Endothelial cell of umbilical vein (primary cell): ENCODE measurements around the gene TBC1D17. TPM values are rescaled to one million over a fixed set of nuclear protein-coding genes. Genes with fewer than 3 reads are reported as not detected.

Source experiments
- BruUV-seq: library from RNA; stranded (reverse); fragments of 400-500 nt; replicated peaks from 2 replicates; lab custom pipeline; 2021; lab: Mats Ljungman, UMichigan
- CTCF ChIA-PET: fragments of 300-600, 350-600 bp; sonication (Branson Sonifier 250); formaldehyde crosslinking; loops from one replicate; lab custom pipeline; 2021; ENCODE audit warnings: antibody characterized with exemption, inconsistent platforms; lab: Charles Lee
- POLR2A ChIA-PET: fragments of 300-600, 350-600 bp; sonication (Branson Sonifier 250); formaldehyde crosslinking; loops from one replicate; lab custom pipeline; 2021; ENCODE audit warnings: antibody characterized with exemption, inconsistent platforms; lab: Charles Lee
- DNase-seq: peaks from one replicate; pipeline ENCODE4 v3.0.0-alpha.2; 2011; ENCODE audit warnings: low read depth, low spot score
- FAIRE-seq: peaks from 2 replicates; lab custom pipeline; 2011; peaks lifted over from hg19 to GRCh38; lab: Jason Lieb, UNC
- H2AFZ ChIP-seq: 2 replicates; pipeline ENCODE4 v1.6.0; 2012; ENCODE audit warnings: low read depth, low read length, control low read depth, inconsistent platforms
- H3K27ac ChIP-seq: 2 replicates; pipeline ENCODE4 v1.5.1; 2011; ENCODE audit warnings: low read depth, mild to moderate bottlenecking, control low read depth, low read length, moderate library complexity; ENCODE audit not compliant: insufficient read depth
- H3K27me3 ChIP-seq, 2 experiments: 2 replicates each; pipeline versions ENCODE4 v1.6.0 to v1.6.1; 2011; ENCODE audit warnings: low read length in 2 of 2, mixed read lengths in 1 of 2; ENCODE audit not compliant: control insufficient read depth in 2 of 2, insufficient read depth in 2 of 2
- H3K36me3 ChIP-seq, 2 experiments: 2 replicates in 1 of 2; 3 replicates in 1 of 2; pipeline ENCODE4 v1.5.1; 2011; ENCODE audit warnings: low read length in 2 of 2, mild to moderate bottlenecking in 1 of 2, moderate library complexity in 1 of 2; ENCODE audit not compliant: control insufficient read depth in 2 of 2, insufficient read depth in 2 of 2; ENCODE audit errors: extremely low read depth in 1 of 2
- H3K4me1 ChIP-seq: 3 replicates; pipeline ENCODE4 v1.5.1; 2011; ENCODE audit warnings: mild to moderate bottlenecking, low read length; ENCODE audit not compliant: control insufficient read depth, insufficient read depth; ENCODE audit errors: extremely low read depth
- H3K4me2 ChIP-seq: 2 replicates; pipeline ENCODE4 v1.6.1; 2011; ENCODE audit warnings: low read length, control low read depth, mixed read lengths; ENCODE audit not compliant: insufficient read depth
- H3K4me3 ChIP-seq, 3 experiments: fragments of 200-600 bp in 1 of 3; sonication (generic), shearing (Covaris generic) in 1 of 3; replicated peaks in 1 of 3; 2 replicates each; pipeline ENCODE4 v1.5.1; 2011 to 2016; ENCODE audit warnings: control low read depth in 3 of 3, low read length in 3 of 3, mild to moderate bottlenecking in 2 of 3, inconsistent platforms in 1 of 3, low read depth in 1 of 3, moderate library complexity in 1 of 3; ENCODE audit not compliant: insufficient read depth in 1 of 3
- H3K79me2 ChIP-seq: 2 replicates; pipeline ENCODE4 v1.6.0; 2012; ENCODE audit warnings: low read length, inconsistent platforms; ENCODE audit not compliant: control insufficient read depth, insufficient read depth
- H3K9ac ChIP-seq: replicated peaks from 2 replicates; pipeline ENCODE3; 2011; ENCODE audit warnings: low read length, control low read depth; ENCODE audit not compliant: insufficient read depth; ENCODE audit errors: extremely low read depth
- H3K9me1 ChIP-seq: replicated peaks from 3 replicates; pipeline ENCODE4 v1.6.0; 2011; ENCODE audit warnings: mild to moderate bottlenecking, low read length; ENCODE audit not compliant: control insufficient read depth, insufficient read depth; ENCODE audit errors: extremely low read depth
- H3K9me3 ChIP-seq: replicated peaks from 2 replicates; pipeline ENCODE4 v1.5.1; 2012; ENCODE audit warnings: low read length, inconsistent platforms; ENCODE audit not compliant: control insufficient read depth, insufficient read depth
- H4K20me1 ChIP-seq: replicated peaks from 2 replicates; pipeline ENCODE3; 2011; ENCODE audit warnings: mild to moderate bottlenecking, low read length; ENCODE audit not compliant: control insufficient read depth, insufficient read depth; ENCODE audit errors: extremely low read depth
- EZH2 ChIP-seq: IDR thresholded peaks from 2 replicates; pipeline ENCODE4 v1.6.1; 2012; ENCODE audit warnings: borderline replicate concordance, low read depth, mild to moderate bottlenecking, moderate library complexity, low read length, inconsistent platforms; ENCODE audit not compliant: severe bottlenecking
- FOS ChIP-seq: IDR thresholded peaks from 2 replicates; pipeline ENCODE4 v1.6.1; 2011; ENCODE audit warnings: mild to moderate bottlenecking, low read length, moderate library complexity, borderline replicate concordance; ENCODE audit not compliant: insufficient read depth
- GATA2 ChIP-seq: IDR thresholded peaks from 2 replicates; pipeline ENCODE4 v1.7.0; 2011; ENCODE audit warnings: low read depth, mild to moderate bottlenecking, moderate library complexity, mixed read lengths, low read length; ENCODE audit not compliant: insufficient read length, insufficient read depth
- JUN ChIP-seq: IDR thresholded peaks from 2 replicates; pipeline ENCODE4 v1.6.1; 2011; ENCODE audit warnings: borderline replicate concordance, low read depth; ENCODE audit not compliant: insufficient read length, insufficient read depth
- MAX ChIP-seq: IDR thresholded peaks from 2 replicates; pipeline ENCODE4 v1.6.1; 2011; ENCODE audit not compliant: insufficient read depth, insufficient read length
- MYC ChIP-seq: IDR thresholded peaks from one replicate; pipeline ENCODE4 v1.6.1; 2011; ENCODE audit warnings: mild to moderate bottlenecking, low read depth, low read length
- POLR2A ChIP-seq: IDR thresholded peaks from 2 replicates; pipeline ENCODE4 v1.6.1; 2012; ENCODE audit warnings: low read depth, mild to moderate bottlenecking, control low read depth, low read length
- POLR2AphosphoS5 ChIP-seq: IDR thresholded peaks from 2 replicates; pipeline ENCODE4 v1.6.1; 2012; ENCODE audit warnings: low read depth, mild to moderate bottlenecking, control low read depth, low read length, moderate library complexity; ENCODE audit not compliant: insufficient read depth
- dilution Hi-C: fragments of 300-500 bp; cut with MboI; formaldehyde crosslinking; loops from one replicate; pipeline ENCODE4 v1.15.0; 2019; ENCODE audit warnings: low sequenced_read_pairs; ENCODE audit not compliant: extremely low pct_ligation_motif_present
- intact Hi-C: fragments of 100-400 bp; cut with micrococcal nuclease; formaldehyde crosslinking; loops from one replicate; pipeline ENCODE4 v1.10.0; 2022
- polyA plus RNA-seq, 4 experiments: library from polyadenylated mRNA; depleted of rRNA in 3 of 4; stranded (reverse) in 3 of 4; unstranded in 1 of 4; fragments of >200 nt; gene quantifications; 2 replicates each; pipeline versions ENCODE4 v1.2.1 to v1.2.3, GENCODE V29; 2011 to 2012; ENCODE audit warnings: missing spikeins in 1 of 4
- total RNA-seq: library from RNA; stranded (reverse); gene quantifications from 2 replicates; pipeline ENCODE4 v1.2.3, GENCODE V29; 2021
- TF ChIP-seq, protein P1 (sequence below), 2 donors: IDR thresholded peaks; 1 replicate in 1 of 2; 2 replicates in 1 of 2; pipeline ENCODE4 v1.5.1; 2011; ENCODE audit warnings: low read length in 2 of 2, mild to moderate bottlenecking in 2 of 2, moderate library complexity in 2 of 2, control low read depth in 1 of 2, inconsistent platforms in 1 of 2, low read depth in 1 of 2; ENCODE audit not compliant: insufficient read depth in 1 of 2; ENCODE audit errors: extremely low read depth in 1 of 2

TBC1D17 gene
- total and polyA plus RNA-seq, 2 donors (not counting 3 experiments of a cell fraction or from before 2014, with no cell fraction given) = 34.2 to 39.3 TPM

GRCh38 chr19:49882643-49883042 is 5.1 kb downstream of the TBC1D17 start:
- BruUV-seq = no TSS peak
- no peak for TF ChIP-seq MYC
- TF ChIP-seq POLR2A = no peak
- TF ChIP-seq POLR2AphosphoS5 = no peak
- ChIA-PET POLR2A (no interaction called here), CTCF (no interaction called here)
- H2AFZ ChIP-seq = no peak overlapping the region
- H3K9me3 ChIP-seq = no peaks in the 10 kb centered on the region
- H3K79me2 ChIP-seq = no peaks in the 10 kb centered on the region
- H3K9ac ChIP-seq = no peak overlapping the region
- no peaks in the 10 kb centered on the region for H3K27me3 ChIP-seq
- H3K4me2 ChIP-seq = no peak overlapping the region
- intact Hi-C loops (no loop called here), dilution Hi-C loops (no loop called here)
- peaks cover 18 to 45% of the 10 kb centered on the region in 2 experiments for H3K36me3 ChIP-seq
- no peak overlapping the region for H3K27ac ChIP-seq
- FAIRE-seq = no peak
- H3K4me1 ChIP-seq = peaks cover 7% of the 10 kb centered on the region
- no peak overlapping the region for H3K4me3 ChIP-seq
- no peaks in the 10 kb centered on the region for H3K9me1 ChIP-seq
- no peak for DNase-seq
- H4K20me1 ChIP-seq = no peaks in the 10 kb centered on the region

DNA sequence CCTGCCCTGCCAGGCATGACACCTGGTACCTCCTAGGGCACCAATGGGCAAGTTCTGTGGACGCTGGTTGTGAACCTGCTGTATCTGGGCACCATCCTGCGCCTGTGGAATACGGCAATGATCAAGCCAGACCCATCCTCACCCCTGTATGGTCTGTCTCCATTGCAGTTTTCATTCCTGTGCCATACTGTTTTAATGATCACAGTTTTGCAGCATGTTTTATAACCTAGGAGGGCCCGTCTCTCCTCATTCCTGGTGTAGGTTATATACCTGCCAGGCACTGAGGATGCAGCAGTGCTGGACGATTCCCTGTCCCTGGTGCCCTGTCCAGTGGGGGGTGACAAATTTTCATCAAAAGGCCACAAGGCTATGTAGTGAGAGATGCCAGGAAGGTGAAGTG is 5.6 kb downstream of the TBC1D17 start:
- H3K9me1 ChIP-seq = no peaks in the 10 kb centered on the region
- H3K9ac ChIP-seq = no peak overlapping the region
- CTCF ChIA-PET = no interaction called here
- TF ChIP-seq JUN = no peak
- TF ChIP-seq MYC = no peak
- TF ChIP-seq FOS = no peak
- TF ChIP-seq GATA2 = no peak
- TF ChIP-seq EZH2 = no peak
- TF ChIP-seq POLR2AphosphoS5 = no peak
- no peak for TF ChIP-seq POLR2A
- no peak for TF ChIP-seq MAX
- TF ChIP-seq, protein P1, sequence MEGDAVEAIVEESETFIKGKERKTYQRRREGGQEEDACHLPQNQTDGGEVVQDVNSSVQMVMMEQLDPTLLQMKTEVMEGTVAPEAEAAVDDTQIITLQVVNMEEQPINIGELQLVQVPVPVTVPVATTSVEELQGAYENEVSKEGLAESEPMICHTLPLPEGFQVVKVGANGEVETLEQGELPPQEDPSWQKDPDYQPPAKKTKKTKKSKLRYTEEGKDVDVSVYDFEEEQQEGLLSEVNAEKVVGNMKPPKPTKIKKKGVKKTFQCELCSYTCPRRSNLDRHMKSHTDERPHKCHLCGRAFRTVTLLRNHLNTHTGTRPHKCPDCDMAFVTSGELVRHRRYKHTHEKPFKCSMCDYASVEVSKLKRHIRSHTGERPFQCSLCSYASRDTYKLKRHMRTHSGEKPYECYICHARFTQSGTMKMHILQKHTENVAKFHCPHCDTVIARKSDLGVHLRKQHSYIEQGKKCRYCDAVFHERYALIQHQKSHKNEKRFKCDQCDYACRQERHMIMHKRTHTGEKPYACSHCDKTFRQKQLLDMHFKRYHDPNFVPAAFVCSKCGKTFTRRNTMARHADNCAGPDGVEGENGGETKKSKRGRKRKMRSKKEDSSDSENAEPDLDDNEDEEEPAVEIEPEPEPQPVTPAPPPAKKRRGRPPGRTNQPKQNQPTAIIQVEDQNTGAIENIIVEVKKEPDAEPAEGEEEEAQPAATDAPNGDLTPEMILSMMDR (IDR thresholded peaks at IDR 0.05; ENCODE audit: extremely low read depth in 1 of 2, insufficient read depth in 1 of 2, low read depth in 1 of 2, low read length in 2 of 2) = no peak
- dilution Hi-C loops = no loop called here
- FAIRE-seq = no peak
- H3K4me3 ChIP-seq = no peak overlapping the region
- intact Hi-C loops = no loop called here
- no peak for DNase-seq
- H3K27me3 ChIP-seq = no peaks in the 10 kb centered on the region
- H2AFZ ChIP-seq = no peak overlapping the region
- POLR2A ChIA-PET = no interaction called here
- no peak overlapping the region for H3K27ac ChIP-seq
- BruUV-seq = no TSS peak
- H3K36me3 ChIP-seq = peaks cover 18 to 45% of the 10 kb centered on the region in 2 experiments
- H3K4me2 ChIP-seq = no peak overlapping the region
- peaks cover 7% of the 10 kb centered on the region for H3K4me1 ChIP-seq
- no peaks in the 10 kb centered on the region for H4K20me1 ChIP-seq
- no peaks in the 10 kb centered on the region for H3K79me2 ChIP-seq
- H3K9me3 ChIP-seq = no peaks in the 10 kb centered on the region
